ENCODE measurements around the gene DHRSX.

GRCh38 chrX:2383735-2384134 lies 117.0 kb downstream of the DHRSX start:
- TF ChIP-seq AHR (CRISPR knock-in tag; IDR thresholded peaks at IDR 0.05) (no peak), CTCF (CRISPR knock-in tag; IDR thresholded peaks at IDR 0.05) (no peak), NR1H2 (CRISPR knock-in tag; IDR thresholded peaks at IDR 0.05; ENCODE audit: borderline replicate concordance, low read depth) (no peak), HDAC6 (IDR thresholded peaks at IDR 0.05; ENCODE audit: low read depth, low read length) (no peak)

All from HepG2 (cell line).